ENCODE measurements around the gene DUSP15. TPM values are rescaled to one million over a fixed set of nuclear protein-coding genes. Genes with fewer than 3 reads are reported as not detected.
A peak's percentile ranks its signal among the peaks of the same experiment; 100 is the strongest.

Gene DUSP15
- polyA plus RNA-seq, 2 of the 4 experiments (the other 2 are of a cell fraction): 0.53 to 1.3 TPM

DNA sequence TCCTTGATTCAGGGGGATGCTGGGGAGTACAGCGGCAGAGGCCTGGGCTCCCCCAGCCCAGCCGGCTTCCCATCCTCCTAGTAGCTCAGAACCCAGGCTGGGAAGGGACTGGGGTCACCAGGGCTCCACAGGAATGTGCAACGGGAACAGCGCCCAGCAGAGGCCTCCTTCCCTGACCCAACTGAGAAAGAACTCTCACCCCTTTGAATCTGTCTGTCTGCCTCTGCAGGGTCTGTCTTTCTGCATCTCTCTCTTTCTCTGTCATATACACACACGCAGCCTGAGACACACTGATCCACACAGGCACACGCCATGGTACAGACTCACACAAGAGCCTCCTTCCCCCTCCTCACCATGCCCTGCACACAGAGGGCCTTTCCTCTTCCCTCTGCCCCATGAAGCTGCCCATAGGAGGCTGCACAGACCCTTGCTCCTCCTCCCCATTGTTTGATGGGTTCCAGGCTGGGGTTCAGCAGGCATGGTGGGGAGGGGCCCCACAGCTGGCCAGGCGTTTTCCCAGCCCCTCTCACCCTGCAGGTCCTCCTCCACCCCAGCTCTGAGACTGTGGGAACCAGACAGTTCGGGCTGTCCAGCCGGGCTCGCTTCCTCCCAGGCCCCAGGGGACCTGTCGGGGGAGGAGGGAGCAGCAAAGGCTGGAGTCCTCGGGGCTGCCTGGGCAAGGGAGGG lies 27.7 kb downstream of the DUSP15 start:
- CTCF ChIA-PET: interaction anchor here (1.2 to 14.7 kb wide), 8 partner anchors 9 to 189 kb away, joined by 3 to 145 read pairs (median 14); partner anchors contain the start of gene MYLK2
- peak; percentile 22 to 44; a peak in 4 of 6 replicates for ATAC-seq
- Histone ChIP-seq H3K9me3 (no peaks in the 10 kb centered on the region), H3K4me2 (peak overlapping the region; percentile 71), H3K4me3 (no peak overlapping the region), H3K4me1 (peaks cover 84% of the 10 kb centered on the region), H3K27ac (peak overlapping the region; percentile 85 to 86)
- no peak for FAIRE-seq
- peak in 1 of 2 experiments; percentile 45 for DNase-seq (ENCODE audit: low read depth in 1 of 2, low spot score in 1 of 2)
- WGBS (ENCODE audit: missing lambda C conversion rate): 51% methylated on average over 6 of the region's 12 CpGs
- POLR2A ChIA-PET: no interaction called here
- TF ChIP-seq FOXS1 (CRISPR knock-in tag; IDR thresholded peaks at IDR 0.05) (no peak), RARB (CRISPR knock-in tag; IDR thresholded peaks at IDR 0.05) (no peak), CBX2 (IDR thresholded peaks at IDR 0.05; ENCODE audit: borderline replicate concordance, low read depth) (no peak), CBX8 (IDR thresholded peaks at IDR 0.05) (no peak), JUNB (IDR thresholded peaks at IDR 0.05) (no peak; the same call in 1 of the 2 replicates), EP300 (IDR thresholded peaks at IDR 0.05) (no peak), GATA3 (IDR thresholded peaks at IDR 0.05; ENCODE audit: borderline replicate concordance) (no peak), ZNF302 (CRISPR knock-in tag; IDR thresholded peaks at IDR 0.05) (no peak), MAZ (IDR thresholded peaks at IDR 0.05; ENCODE audit: borderline replicate concordance, low read depth, low read length) (no peak), POLR2A (IDR thresholded peaks at IDR 0.05; ENCODE audit: low read length) (no peak), EHMT2 (IDR thresholded peaks at IDR 0.05; ENCODE audit: low read depth) (no peak), SMC3 (IDR thresholded peaks at IDR 0.05) (no peak), POLR2AphosphoS2 (conservative IDR thresholded peaks at IDR 0.05; ENCODE audit: low read length) (no peak), HOXA7 (CRISPR knock-in tag; IDR thresholded peaks at IDR 0.05) (no peak), ZFP36 (IDR thresholded peaks at IDR 0.05; ENCODE audit: borderline replicate concordance, partially characterized antibody) (no peak)
- TF ChIP-seq, protein P1, sequence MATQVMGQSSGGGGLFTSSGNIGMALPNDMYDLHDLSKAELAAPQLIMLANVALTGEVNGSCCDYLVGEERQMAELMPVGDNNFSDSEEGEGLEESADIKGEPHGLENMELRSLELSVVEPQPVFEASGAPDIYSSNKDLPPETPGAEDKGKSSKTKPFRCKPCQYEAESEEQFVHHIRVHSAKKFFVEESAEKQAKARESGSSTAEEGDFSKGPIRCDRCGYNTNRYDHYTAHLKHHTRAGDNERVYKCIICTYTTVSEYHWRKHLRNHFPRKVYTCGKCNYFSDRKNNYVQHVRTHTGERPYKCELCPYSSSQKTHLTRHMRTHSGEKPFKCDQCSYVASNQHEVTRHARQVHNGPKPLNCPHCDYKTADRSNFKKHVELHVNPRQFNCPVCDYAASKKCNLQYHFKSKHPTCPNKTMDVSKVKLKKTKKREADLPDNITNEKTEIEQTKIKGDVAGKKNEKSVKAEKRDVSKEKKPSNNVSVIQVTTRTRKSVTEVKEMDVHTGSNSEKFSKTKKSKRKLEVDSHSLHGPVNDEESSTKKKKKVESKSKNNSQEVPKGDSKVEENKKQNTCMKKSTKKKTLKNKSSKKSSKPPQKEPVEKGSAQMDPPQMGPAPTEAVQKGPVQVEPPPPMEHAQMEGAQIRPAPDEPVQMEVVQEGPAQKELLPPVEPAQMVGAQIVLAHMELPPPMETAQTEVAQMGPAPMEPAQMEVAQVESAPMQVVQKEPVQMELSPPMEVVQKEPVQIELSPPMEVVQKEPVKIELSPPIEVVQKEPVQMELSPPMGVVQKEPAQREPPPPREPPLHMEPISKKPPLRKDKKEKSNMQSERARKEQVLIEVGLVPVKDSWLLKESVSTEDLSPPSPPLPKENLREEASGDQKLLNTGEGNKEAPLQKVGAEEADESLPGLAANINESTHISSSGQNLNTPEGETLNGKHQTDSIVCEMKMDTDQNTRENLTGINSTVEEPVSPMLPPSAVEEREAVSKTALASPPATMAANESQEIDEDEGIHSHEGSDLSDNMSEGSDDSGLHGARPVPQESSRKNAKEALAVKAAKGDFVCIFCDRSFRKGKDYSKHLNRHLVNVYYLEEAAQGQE (IDR thresholded peaks at IDR 0.05): no peak
- TF ChIP-seq, protein P2, sequence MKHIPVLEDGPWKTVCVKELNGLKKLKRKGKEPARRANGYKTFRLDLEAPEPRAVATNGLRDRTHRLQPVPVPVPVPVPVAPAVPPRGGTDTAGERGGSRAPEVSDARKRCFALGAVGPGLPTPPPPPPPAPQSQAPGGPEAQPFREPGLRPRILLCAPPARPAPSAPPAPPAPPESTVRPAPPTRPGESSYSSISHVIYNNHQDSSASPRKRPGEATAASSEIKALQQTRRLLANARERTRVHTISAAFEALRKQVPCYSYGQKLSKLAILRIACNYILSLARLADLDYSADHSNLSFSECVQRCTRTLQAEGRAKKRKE (CRISPR knock-in tag; IDR thresholded peaks at IDR 0.05; ENCODE audit: low read depth): no peak
- TF ChIP-seq, protein P3, sequence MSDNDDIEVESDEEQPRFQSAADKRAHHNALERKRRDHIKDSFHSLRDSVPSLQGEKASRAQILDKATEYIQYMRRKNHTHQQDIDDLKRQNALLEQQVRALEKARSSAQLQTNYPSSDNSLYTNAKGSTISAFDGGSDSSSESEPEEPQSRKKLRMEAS (IDR thresholded peaks at IDR 0.05): no peak
- TF ChIP-seq, protein P4, sequence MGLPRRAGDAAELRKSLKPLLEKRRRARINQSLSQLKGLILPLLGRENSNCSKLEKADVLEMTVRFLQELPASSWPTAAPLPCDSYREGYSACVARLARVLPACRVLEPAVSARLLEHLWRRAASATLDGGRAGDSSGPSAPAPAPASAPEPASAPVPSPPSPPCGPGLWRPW (IDR thresholded peaks at IDR 0.05): no peak

DNA sequence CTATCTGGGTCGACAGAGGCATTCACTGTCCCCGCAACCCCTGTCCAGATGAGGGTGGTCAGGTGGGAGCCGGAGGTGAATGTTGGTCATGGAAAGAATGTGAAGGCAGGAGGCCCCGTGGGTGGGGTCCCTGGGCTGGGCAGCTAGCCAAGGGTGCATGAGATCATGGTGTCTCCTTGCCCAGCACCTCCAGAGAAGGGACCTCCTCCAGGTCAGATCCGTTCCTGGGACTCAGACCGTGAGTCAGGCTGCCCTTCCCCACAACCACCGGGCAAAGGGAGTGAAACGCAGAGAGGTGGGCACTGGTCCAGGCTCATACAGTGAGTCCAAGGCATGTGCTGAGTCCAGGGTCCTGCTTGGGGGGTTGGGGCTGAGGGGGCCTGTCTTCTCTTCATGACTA lies 28.4 kb downstream of the DUSP15 start:
- CTCF ChIA-PET: interaction anchor here (1.2 to 14.7 kb wide), 6 partner anchors 9 to 190 kb away, joined by 3 to 145 read pairs (median 14); partner anchors contain the start of gene MYLK2
- POLR2A ChIA-PET: no interaction called here
- Histone ChIP-seq H3K4me1 (peaks cover 91% of the 10 kb centered on the region), H3K4me2 (peak overlapping the region; percentile 71), H3K4me3 (no peak overlapping the region), H3K27ac (peak overlapping the region; percentile 85 to 86), H3K9me3 (no peaks in the 10 kb centered on the region)
- TF ChIP-seq HDAC2 (IDR thresholded peaks at IDR 0.05) (no peak), RFX5 (IDR thresholded peaks at IDR 0.05) (no peak), EP300 (IDR thresholded peaks at IDR 0.05) (peak in 1 of 2 experiments; percentile 50; a peak in 1 of 5 replicates), JUNB (IDR thresholded peaks at IDR 0.05) (peak; percentile 26; the same call in 1 of the 2 replicates), JUN (IDR thresholded peaks at IDR 0.05) (peak in 1 of 2 experiments; percentile 48; a peak in 2 of 5 replicates), FOSL2 (IDR thresholded peaks at IDR 0.05) (no peak), FOSL2 (CRISPR knock-in tag; IDR thresholded peaks at IDR 0.05) (peak; percentile 20; the same call in 1 of the 2 replicates)
- TF ChIP-seq, protein P3 (IDR thresholded peaks at IDR 0.05): no peak
- TF ChIP-seq, protein P5, sequence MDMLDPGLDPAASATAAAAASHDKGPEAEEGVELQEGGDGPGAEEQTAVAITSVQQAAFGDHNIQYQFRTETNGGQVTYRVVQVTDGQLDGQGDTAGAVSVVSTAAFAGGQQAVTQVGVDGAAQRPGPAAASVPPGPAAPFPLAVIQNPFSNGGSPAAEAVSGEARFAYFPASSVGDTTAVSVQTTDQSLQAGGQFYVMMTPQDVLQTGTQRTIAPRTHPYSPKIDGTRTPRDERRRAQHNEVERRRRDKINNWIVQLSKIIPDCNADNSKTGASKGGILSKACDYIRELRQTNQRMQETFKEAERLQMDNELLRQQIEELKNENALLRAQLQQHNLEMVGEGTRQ (IDR thresholded peaks at IDR 0.05): 0 out of 2 replicates have a peak, but pooled peaks have one; percentile 25
- no peak for FAIRE-seq
- peak in 1 of 2 experiments; percentile 79 for DNase-seq (ENCODE audit: low read depth in 1 of 2, low spot score in 1 of 2)
- 17% methylated on average over 6 of the region's 8 CpGs for WGBS (ENCODE audit: missing lambda C conversion rate)
- peak; percentile 47 to 68 for ATAC-seq
